IPS-15b (cell line): ENCODE data around the gene TSNAX.

ENCODE experiments used
- H3K27me3 ChIP-seq: one replicate; pipeline ENCODE4 v1.6.1; 2013; ENCODE audit warnings: low read length; ENCODE audit not compliant: control insufficient read depth, insufficient read depth
- H3K36me3 ChIP-seq: one replicate; pipeline ENCODE4 v1.6.1; 2013; ENCODE audit warnings: low read length; ENCODE audit not compliant: control insufficient read depth, insufficient read depth
- H3K4me1 ChIP-seq: one replicate; pipeline ENCODE4 v1.6.1; 2013; ENCODE audit warnings: mild to moderate bottlenecking, low read length; ENCODE audit not compliant: control insufficient read depth, insufficient read depth
- H3K4me3 ChIP-seq: one replicate; pipeline ENCODE4 v1.5.1; 2013; ENCODE audit warnings: low read depth, low read length
- H3K9ac ChIP-seq: one replicate; pipeline ENCODE4 v1.6.1; 2013; ENCODE audit warnings: low read depth, mild to moderate bottlenecking, low read length
- H3K9me3 ChIP-seq: one replicate; pipeline ENCODE4 v1.6.1; 2013; ENCODE audit warnings: mild to moderate bottlenecking, low read length; ENCODE audit not compliant: control insufficient read depth, insufficient read depth

TSNAX gene

DNA sequence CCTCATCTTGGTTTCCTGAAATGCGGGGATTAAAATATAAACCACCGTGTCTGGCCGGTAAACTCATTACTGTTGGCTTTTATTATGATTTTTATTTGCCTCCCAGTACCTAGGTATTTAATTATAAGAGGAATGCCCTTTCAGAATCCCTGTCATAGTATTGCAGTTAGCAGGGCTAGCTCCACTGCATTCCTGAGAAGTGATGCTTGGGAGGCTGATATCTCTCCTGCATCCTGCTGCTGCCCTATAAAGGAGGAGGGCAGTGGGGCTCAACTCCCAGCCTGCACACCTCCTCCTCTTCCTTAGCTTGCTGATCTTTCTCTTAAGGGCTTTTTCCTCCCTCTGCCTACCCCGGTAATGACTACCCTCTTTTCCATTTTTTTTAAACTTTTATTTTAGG, 78.2 kb downstream of the TSNAX start:
- no peak overlapping the region for H3K4me3 ChIP-seq
- H3K4me1 ChIP-seq: no peaks in the 10 kb centered on the region
- no peak overlapping the region for H3K9ac ChIP-seq
- H3K9me3 ChIP-seq: no peaks in the 10 kb centered on the region
- no peaks in the 10 kb centered on the region for H3K27me3 ChIP-seq
- no peaks in the 10 kb centered on the region for H3K36me3 ChIP-seq

DNA sequence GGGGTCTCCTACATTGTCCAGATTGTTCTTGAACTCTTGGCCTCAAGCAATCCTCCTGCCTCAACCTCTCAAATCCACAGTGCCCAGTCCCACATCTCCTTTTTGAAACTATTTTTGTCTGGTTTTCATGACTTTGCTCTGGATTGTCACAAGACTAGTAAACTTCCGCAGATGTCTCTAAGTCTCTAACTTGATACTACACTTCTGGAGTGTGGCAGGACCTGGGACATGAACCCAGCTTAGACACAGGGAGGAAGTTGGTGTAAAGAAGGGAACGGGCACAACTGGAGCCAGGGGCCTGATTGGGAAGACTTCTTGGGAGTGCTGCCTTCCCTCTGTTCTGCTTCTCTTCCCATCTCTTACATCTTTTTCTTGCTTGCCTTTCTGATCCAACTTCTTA, 81.9 kb downstream of the TSNAX start:
- Histone ChIP-seq H3K4me1 (no peaks in the 10 kb centered on the region), H3K4me3 (no peak overlapping the region), H3K36me3 (no peaks in the 10 kb centered on the region), H3K27me3 (no peaks in the 10 kb centered on the region), H3K9me3 (no peaks in the 10 kb centered on the region), H3K9ac (no peak overlapping the region)

DNA sequence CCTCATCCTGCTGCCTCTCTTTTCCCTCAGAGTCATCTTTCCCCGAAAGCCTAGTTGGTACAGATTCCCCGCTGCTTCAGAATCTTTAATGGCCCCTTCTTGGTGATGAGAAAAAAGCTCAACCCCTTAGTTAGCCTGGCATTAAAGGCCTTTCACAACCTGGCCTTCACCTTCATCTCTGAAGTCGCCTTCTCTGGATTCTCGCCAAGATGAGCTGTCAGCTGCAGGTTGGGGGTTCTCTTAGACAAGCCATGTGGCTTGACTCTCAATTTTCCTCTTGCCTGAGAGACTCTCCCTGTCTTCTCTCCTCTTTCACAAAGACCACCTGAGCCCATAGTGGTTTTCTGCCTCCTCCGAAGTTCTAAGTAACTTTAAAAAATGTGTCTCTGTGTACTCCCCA, 82.6 kb downstream of the TSNAX start:
- no peaks in the 10 kb centered on the region for H3K27me3 ChIP-seq
- no peaks in the 10 kb centered on the region for H3K36me3 ChIP-seq
- H3K9ac ChIP-seq: no peak overlapping the region
- no peaks in the 10 kb centered on the region for H3K9me3 ChIP-seq
- no peak overlapping the region for H3K4me3 ChIP-seq
- no peaks in the 10 kb centered on the region for H3K4me1 ChIP-seq

DNA sequence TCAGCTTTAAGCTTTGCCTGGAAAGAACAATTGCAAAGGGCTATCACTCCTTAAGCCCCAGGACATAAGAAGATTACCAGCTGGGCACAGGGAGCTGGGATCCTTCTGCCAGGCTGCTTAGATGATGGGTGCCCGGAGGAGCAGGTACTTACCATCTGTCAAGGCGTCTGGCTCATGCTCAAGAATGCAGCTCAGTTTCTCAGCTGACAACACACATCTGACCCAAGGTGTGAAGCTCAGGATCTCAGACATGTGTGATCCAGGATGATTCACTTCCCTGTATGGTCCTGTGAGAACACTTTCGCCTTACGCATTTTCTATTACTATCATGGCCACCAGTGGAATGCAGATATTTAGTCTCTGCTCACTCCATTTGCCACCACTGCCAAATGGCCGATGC, 83.4 kb downstream of the TSNAX start:
- no peak overlapping the region for H3K9ac ChIP-seq
- no peaks in the 10 kb centered on the region for H3K9me3 ChIP-seq
- no peaks in the 10 kb centered on the region for H3K36me3 ChIP-seq
- no peak overlapping the region for H3K4me3 ChIP-seq
- no peaks in the 10 kb centered on the region for H3K4me1 ChIP-seq
- H3K27me3 ChIP-seq: no peaks in the 10 kb centered on the region

DNA sequence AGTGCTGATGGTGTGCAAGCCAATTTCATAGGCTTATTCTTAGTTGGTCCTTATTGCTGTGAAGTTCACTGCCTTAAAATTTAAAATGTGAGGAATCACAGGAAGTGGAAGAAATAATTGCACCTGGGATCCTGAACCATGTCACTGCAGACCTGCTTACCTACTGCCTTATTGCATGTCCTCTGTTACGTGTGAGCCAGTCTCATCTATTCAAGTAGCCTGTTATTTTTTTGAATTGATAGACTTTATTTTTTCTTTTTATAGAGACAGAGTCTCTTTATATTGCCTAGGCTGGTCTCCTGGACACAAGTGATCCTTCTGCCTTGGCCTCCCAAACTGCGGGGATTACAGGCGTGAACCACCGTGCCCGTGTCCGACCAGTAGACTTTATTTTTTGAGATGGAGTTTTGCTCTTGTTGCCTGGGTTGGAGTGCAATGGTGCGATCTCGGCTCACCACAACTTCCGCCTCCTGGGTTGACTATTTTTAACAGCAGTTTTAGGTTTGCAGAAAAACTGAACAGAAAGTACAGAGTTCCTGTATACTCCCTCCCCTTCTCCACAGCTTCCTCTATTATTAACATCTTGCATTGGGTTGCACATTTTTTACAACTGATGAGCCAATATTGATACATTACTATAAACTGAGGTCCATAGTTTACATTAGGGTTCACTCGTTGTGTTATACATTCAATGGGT, 84.1 kb downstream of the TSNAX start:
- no peaks in the 10 kb centered on the region for H3K36me3 ChIP-seq
- H3K4me3 ChIP-seq: no peak overlapping the region
- no peak overlapping the region for H3K9ac ChIP-seq
- H3K27me3 ChIP-seq: no peaks in the 10 kb centered on the region
- no peaks in the 10 kb centered on the region for H3K9me3 ChIP-seq
- no peaks in the 10 kb centered on the region for H3K4me1 ChIP-seq

DNA sequence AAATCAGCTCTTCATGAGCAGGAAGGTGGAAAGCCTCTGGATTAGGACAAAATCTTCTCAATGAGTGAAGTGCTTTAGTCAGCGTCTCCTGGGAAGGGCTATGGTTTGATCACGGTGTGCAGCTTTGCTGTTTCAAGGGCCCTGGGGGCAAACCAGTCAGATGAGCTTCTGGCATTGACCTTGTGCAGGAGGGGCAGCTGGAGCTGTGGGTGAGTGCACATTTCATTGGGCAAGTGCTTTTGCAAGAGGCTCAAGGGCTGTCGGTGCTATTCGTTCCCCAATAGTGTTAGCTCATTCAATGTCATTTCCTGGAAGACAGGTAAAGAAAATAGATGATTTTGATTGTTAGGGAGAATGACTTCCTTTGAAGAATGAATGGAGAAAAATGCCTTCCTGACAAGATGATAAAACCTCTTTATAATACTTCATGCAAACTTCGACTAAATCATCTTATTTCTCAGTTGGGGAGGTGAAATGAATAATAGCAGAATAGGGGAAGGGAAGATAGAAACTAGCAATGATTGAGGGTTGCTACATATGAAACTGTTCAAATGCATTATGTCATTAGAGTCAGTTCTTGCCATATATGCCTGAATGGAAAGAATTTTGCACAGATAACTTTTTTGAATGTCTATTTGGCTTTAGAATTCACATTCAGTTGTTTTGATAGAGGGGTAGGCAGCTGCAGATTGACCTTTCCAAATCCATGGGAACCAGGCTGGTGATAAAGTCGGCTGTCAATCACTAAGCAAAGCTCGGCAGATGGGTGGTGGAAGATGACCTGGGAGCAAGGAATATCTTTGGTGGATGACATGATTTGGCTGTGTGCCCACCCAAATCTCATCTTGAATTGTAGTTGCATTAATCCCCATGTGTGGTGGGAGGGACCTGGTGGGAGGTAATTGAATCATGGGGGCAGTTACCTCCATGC, 85.2 kb downstream of the TSNAX start:
- no peaks in the 10 kb centered on the region for H3K9me3 ChIP-seq
- H3K27me3 ChIP-seq: no peaks in the 10 kb centered on the region
- H3K9ac ChIP-seq: no peak overlapping the region
- H3K4me3 ChIP-seq: no peak overlapping the region
- no peaks in the 10 kb centered on the region for H3K4me1 ChIP-seq
- no peaks in the 10 kb centered on the region for H3K36me3 ChIP-seq
